Measurements from ENCODE around the gene KICS2.
"Not testable (repeated sequence)": the region's sequence is repeated elsewhere in the genome, so short reads cannot be mapped to it uniquely, and the experiment has no call there.

KICS2 gene

GRCh38 chr12:64207453-64207852, 14.6 kb downstream of the KICS2 start:
- in situ Hi-C loops (cut with HindIII; ENCODE audit: low sequenced_read_pairs), result no loop called here
- TF ChIP-seq CTCF (IDR thresholded peaks at IDR 0.05; ENCODE audit: low read depth, low read length), result no peak
- H3K4me3 ChIP-seq (ENCODE audit: low read depth, low read length), result no peak overlapping the region
- DNase-seq (ENCODE audit: low read depth, low spot score), result no peak

DNA sequence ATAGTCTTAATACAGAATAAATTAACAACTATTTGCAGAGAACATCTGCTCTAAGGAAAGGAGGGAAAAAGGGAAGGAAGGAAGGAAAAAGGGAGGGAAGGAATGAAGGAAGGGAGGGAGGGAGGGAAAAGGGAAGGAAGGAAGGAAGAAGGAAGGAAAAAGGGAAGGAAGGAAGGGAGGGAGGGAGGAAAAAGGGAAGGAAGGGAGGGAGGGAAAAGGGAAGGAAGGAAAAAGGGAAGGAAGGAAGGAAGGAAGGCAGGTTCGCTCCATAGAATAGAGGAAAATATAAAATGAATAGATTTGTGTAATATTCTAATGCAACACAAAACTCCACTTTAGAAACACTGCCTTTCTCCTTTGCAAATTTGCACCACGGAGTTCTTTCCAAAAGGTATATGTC, 16.6 kb downstream of the KICS2 start:
- in situ Hi-C loops (cut with HindIII; ENCODE audit: low sequenced_read_pairs), result no loop called here
- no peak overlapping the region for H3K4me3 ChIP-seq (ENCODE audit: low read depth, low read length)
- TF ChIP-seq CTCF (IDR thresholded peaks at IDR 0.05; ENCODE audit: low read depth, low read length), result no peak
- DNase-seq (ENCODE audit: low read depth, low spot score), result no peak

GRCh38 chr12:64203775-64204174, 18.3 kb downstream of the KICS2 start:
- TF ChIP-seq CTCF (IDR thresholded peaks at IDR 0.05; ENCODE audit: low read depth, low read length), result no peak
- no peak overlapping the region for H3K4me3 ChIP-seq (ENCODE audit: low read depth, low read length)
- in situ Hi-C loops (cut with HindIII; ENCODE audit: low sequenced_read_pairs), result no loop called here
- no peak for DNase-seq (ENCODE audit: low read depth, low spot score)

DNA sequence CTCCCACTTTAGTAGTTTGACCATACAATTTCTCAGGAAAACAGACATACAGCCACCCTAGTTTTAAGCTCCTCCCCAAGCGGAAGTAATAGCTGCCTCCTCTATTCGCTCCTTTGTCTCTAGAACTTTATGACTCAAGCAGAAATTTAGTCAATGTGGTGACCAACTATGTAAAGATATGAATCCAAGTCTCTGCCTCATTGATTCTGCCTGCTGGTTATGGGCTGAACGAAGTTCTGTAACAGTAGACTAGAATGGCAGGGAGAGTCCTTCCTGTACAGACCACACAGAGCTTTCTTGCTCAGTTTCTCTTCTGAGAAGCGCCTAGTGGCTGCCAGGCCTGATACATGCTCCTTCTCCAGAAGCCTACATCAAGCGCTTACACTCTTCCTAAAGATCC, 19.1 kb downstream of the KICS2 start:
- no peak for DNase-seq (ENCODE audit: low read depth, low spot score)
- TF ChIP-seq CTCF (IDR thresholded peaks at IDR 0.05; ENCODE audit: low read depth, low read length), result no peak
- H3K4me3 ChIP-seq (ENCODE audit: low read depth, low read length), result no peak overlapping the region
- in situ Hi-C loops (cut with HindIII; ENCODE audit: low sequenced_read_pairs), result no loop called here

- H3K4me3 ChIP-seq (ENCODE audit: low read depth, low read length); in situ Hi-C loops (cut with HindIII; ENCODE audit: low sequenced_read_pairs); DNase-seq (ENCODE audit: low read depth, low spot score): not testable (repeated sequence)
Measured at GRCh38 chr12:64195841-64196240, 26.3 kb downstream of the KICS2 start.

DNA sequence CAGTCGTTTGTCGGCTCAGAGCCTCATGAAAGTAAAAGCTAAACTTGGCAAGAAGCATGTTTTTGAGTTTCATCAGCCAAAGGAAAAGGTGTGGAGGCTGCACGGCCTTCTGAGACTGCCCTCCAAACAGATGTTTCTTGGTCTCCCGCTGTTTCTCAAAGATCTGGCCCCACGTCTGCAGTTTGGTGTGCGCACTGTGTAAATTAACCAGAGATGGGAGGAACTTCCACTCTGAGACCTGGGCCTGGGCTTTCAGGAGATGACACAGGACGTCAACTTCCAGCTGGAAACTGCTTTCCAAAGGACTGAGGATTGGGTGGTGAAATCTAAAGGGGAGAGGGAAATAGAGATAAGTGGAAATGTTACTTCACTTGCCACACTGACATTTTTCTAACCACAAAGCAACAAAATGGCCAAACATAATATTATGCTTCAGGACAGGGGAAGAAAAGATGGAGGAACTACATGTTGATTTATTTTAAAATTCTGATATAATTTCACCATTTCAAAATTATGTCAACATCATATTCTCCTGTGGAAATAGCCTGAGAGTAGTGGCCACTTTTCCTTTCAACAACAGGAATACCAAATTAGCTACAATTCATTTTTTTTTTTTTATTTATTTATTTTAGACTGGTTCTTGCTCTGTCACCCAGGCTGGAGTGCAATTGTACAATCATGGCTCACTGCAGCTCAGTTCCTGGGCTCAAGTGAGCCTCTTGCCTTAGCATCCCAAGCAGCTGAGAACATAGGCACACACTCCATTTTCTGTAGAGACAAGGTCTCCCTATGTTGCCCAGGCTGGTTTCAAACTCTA, 27.6 kb downstream of the KICS2 start:
- no peak overlapping the region for H3K4me3 ChIP-seq (ENCODE audit: low read depth, low read length)
- peak; percentile 60 for DNase-seq (ENCODE audit: low read depth, low spot score)
- no peak for TF ChIP-seq CTCF (IDR thresholded peaks at IDR 0.05; ENCODE audit: low read depth, low read length)
- in situ Hi-C loops (cut with HindIII; ENCODE audit: low sequenced_read_pairs), result no loop called here

DNA sequence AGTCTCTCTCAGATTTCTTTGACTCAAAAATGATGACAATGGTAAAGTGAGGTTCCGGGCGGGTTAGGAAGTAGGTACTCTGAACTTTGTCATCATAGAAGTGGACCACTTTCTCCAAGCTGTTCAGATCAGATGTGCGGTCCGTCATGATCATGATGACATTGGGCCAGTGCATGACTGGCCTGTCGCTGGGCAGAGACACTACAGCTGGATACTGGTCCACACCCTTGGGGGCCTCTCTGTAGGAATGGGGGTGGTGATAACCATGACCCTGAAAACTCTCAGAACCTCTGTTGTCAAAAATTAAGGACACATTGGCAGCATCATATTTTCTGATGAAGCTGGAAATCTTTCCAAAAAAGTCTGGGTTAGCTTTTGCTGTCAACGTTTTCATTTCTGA, 28.2 kb downstream of the KICS2 start:
- in situ Hi-C loops (cut with HindIII; ENCODE audit: low sequenced_read_pairs), result no loop called here
- TF ChIP-seq CTCF (IDR thresholded peaks at IDR 0.05; ENCODE audit: low read depth, low read length), result no peak
- H3K4me3 ChIP-seq (ENCODE audit: low read depth, low read length), result no peak overlapping the region
- DNase-seq (ENCODE audit: low read depth, low spot score), result no peak
